ENCODE results near the gene CDH11.
A peak's percentile ranks its signal among the peaks of the same experiment; 100 is the strongest.

The CDH11 gene

DNA sequence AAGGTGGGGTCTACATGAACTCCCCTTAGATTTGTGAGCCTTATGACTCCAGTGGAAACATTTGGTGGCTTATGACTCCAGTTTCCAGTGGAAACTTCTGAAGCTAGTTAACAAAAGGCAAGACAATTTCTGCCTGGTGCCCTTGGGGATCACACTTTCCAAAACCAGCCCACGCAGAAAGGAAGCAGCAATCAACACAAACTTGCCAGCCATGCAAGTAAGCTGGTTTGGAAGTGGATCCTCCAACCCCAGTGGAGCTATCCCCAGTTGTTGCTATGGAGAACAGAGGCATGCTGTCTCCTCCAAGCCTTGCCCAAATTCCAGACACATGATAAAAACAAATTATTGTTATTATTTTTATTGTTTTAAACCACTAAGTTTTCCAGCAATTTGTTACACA lies 130.9 kb downstream of the CDH11 start:
- no peak for DNase-seq (ENCODE audit: low read depth)
- no peak overlapping the region for H3K4me3 ChIP-seq (ENCODE audit: low read length)
- TF ChIP-seq, protein P1, sequence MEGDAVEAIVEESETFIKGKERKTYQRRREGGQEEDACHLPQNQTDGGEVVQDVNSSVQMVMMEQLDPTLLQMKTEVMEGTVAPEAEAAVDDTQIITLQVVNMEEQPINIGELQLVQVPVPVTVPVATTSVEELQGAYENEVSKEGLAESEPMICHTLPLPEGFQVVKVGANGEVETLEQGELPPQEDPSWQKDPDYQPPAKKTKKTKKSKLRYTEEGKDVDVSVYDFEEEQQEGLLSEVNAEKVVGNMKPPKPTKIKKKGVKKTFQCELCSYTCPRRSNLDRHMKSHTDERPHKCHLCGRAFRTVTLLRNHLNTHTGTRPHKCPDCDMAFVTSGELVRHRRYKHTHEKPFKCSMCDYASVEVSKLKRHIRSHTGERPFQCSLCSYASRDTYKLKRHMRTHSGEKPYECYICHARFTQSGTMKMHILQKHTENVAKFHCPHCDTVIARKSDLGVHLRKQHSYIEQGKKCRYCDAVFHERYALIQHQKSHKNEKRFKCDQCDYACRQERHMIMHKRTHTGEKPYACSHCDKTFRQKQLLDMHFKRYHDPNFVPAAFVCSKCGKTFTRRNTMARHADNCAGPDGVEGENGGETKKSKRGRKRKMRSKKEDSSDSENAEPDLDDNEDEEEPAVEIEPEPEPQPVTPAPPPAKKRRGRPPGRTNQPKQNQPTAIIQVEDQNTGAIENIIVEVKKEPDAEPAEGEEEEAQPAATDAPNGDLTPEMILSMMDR (conservative IDR thresholded peaks at IDR 0.05; ENCODE audit: low read depth, low read length) = no peak

DNA sequence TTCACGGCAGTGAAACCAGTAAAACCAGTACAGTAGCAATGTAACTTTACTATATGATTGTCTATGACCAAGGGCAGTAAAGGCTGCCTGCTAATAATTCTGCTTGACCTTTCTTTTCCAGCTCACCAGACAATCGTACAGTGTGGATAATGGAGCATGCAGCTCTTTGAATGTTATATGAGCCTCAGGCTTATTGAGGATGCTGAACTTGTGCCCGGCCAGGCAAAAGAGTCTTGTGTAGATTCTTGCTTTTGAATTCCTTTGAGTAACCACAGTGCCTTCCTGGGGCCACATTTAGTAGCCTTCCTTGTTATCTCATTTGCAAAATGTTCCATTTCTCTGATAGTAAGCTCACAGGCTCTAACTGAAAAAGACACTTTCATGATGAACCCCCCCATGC lies 131.8 kb downstream of the CDH11 start:
- DNase-seq (ENCODE audit: low read depth) = no peak

GRCh38 chr16:64989050-64989449 lies 132.8 kb downstream of the CDH11 start:
- TF ChIP-seq, protein P1 (conservative IDR thresholded peaks at IDR 0.05; ENCODE audit: low read depth, low read length) = no peak
- no peak for DNase-seq (ENCODE audit: low read depth)
- no peak overlapping the region for H3K4me3 ChIP-seq (ENCODE audit: low read length)

More for the DNA sequence above, 131.8 kb downstream of the CDH11 start:
- TF ChIP-seq, protein P1 (conservative IDR thresholded peaks at IDR 0.05; ENCODE audit: low read depth, low read length) = no peak
- no peak overlapping the region for H3K4me3 ChIP-seq (ENCODE audit: low read length)

GRCh38 chr16:64983963-64984362 lies 137.9 kb downstream of the CDH11 start:
- TF ChIP-seq, protein P1 (conservative IDR thresholded peaks at IDR 0.05; ENCODE audit: low read depth, low read length) = peak; percentile 75
- DNase-seq (ENCODE audit: low read depth) = peak; percentile 50
- H3K4me3 ChIP-seq (ENCODE audit: low read length) = no peak overlapping the region

DNA sequence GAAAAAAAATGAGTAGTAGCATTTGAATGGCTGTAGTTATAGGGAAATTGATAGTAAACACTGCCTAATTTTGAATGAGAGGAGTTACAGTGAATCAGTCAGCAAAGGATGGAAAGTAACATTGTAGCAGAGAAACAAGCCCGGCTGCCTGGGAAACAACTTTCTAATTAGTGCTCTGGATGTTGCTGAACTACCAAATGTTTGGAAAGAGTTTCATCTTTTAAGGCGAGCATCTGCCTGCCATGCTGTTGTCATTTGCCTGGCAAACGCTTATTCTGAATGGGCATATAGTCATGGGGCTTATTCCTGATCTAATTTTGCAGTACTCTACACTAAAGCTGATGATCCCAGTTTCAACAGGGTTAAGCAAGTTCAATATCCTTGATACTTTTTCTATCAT lies 138.6 kb downstream of the CDH11 start:
- H3K4me3 ChIP-seq (ENCODE audit: low read length) = no peak overlapping the region
- no peak for DNase-seq (ENCODE audit: low read depth)
- TF ChIP-seq, protein P1 (conservative IDR thresholded peaks at IDR 0.05; ENCODE audit: low read depth, low read length) = no peak

DNA sequence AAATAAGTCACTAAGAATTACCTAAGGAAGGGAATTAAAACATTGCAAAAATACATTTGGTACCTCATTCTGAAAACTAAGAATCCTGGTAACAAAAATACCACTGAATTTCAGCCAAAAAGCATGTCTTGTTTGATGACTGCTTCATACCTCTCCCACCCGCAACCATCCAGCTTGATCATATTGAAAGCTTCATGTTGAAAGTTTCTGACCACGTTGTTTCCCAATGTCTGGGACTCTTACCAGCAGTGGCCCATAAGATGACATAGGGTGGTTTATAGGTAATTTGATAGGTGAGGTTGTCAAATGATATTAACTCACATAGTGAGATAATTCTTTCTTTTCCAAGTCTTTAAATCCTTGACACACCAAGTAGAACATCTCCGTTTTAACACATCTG lies 139.3 kb downstream of the CDH11 start:
- TF ChIP-seq, protein P1 (conservative IDR thresholded peaks at IDR 0.05; ENCODE audit: low read depth, low read length) = no peak
- DNase-seq (ENCODE audit: low read depth) = no peak
- H3K4me3 ChIP-seq (ENCODE audit: low read length) = no peak overlapping the region

DNA sequence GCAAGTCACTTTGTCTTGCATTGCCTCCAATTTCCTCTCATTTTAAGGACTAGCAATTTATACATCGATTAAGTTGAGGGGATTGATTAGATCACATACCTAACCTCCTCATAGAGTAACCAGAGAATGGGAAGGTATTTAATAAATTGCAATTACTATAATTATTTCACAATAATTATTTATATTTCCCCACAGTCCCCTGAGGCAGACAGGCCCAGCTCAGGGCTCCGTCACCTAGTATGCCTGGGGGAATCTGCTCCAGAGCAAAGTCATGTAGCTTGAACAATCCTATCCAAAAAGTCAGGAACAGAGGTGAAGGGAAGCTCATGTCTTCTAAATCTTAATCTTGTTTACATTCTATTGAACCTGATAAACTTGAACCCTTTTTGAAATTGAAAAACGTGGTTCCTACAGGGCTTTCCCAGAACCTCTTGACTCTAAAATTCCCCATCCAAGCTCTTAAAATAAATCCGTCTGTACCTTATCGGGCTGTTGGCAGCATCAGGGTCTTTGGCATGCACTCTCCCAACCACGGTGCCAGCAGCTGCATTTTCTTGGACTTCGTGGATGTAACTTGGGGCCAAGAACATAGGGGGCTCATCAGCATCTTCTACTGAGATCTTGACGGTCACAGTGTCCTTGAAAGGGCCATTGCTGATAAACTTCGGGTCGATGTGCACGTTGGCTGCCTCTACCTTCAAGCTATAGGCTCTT lies 140.1 kb downstream of the CDH11 start:
- no peak for DNase-seq (ENCODE audit: low read depth)
- TF ChIP-seq, protein P1 (conservative IDR thresholded peaks at IDR 0.05; ENCODE audit: low read depth, low read length) = no peak

More for the DNA sequence above, 140.1 kb downstream of the CDH11 start:
- H3K4me3 ChIP-seq (ENCODE audit: low read length) = no peak overlapping the region

All from retinal pigment epithelial cell (primary cell).